GM18505 (cell line): ENCODE data around the gene RAB39B.
"Not testable (repeated sequence)": the region's sequence is repeated elsewhere in the genome, so short reads cannot be mapped to it uniquely, and the experiment has no call there.

Source experiments
- ATAC-seq: cut with Tn5 transposase; IDR thresholded peaks from one replicate; pipeline ENCODE4 v1.9.1; 2021; ENCODE audit not compliant: unreplicated experiment
- POLR2A ChIP-seq: IDR thresholded peaks from 4 replicates; pipeline ENCODE4 v1.6.1; 2011; ENCODE audit warnings: borderline replicate concordance; ENCODE audit not compliant: insufficient read depth, insufficient read length; ENCODE audit errors: extremely low read depth

RAB39B gene, protein sequence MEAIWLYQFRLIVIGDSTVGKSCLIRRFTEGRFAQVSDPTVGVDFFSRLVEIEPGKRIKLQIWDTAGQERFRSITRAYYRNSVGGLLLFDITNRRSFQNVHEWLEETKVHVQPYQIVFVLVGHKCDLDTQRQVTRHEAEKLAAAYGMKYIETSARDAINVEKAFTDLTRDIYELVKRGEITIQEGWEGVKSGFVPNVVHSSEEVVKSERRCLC

DNA sequence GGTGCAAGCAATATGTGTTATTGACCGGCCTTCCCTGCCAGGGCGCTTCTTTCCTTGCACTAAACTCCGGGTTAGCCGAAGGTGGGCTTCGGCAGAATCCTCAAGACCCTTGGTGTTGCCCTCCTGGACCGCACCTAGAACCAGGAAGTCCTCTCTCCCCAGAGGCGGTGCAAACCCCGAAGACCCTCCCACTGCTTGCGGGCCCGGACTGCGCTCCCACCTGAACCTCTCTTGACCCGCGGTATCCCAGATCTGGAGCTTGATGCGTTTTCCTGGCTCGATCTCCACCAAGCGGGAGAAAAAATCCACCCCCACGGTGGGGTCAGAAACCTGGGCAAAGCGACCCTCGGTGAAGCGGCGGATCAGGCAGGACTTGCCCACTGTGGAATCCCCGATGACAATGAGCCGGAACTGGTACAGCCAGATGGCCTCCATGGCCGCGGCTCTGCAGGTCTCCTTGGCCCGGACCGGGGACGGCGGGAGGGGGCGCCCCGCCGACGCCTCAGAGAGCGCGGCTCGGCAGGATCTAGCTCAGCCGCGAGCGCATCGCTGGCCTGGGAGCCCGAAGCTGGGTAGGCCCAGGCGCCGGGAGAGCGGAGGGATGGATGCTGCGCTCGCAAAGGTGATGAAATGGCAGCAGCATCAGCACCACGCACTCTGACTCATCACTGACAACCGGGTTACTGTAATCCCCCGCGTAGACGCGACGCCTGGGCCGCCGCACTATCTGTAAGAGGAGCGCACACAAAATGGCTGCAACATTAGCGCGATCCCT lies at the start of gene RAB39B:
TSS of gene RAB39B (minus strand) at position 638 of the 775 bp plus-strand sequence. CDS start at position 435, 203 bp downstream.
- peak; percentile 62 for TF ChIP-seq POLR2A
- peak; percentile 86 for ATAC-seq

DNA sequence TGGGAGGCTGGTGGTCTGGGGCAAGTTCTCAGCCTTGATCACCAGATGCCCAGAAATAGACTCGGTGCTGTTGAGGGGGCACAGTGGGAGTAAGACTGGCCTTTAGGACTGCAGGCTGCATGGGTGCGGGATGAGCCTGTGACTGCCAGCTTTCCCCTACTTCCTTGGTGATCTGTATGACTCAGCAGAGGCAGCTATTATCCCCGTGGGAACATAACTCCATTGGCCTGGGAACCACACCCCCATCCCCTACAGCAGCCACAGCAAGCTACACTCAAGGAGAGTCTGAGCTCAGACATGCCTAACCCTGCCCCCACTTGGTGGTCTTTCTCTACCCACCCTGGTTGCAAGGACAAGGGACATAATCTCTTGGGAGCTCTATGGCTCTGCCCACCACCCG lies 49.5 kb upstream of the RAB39B start:
- TF ChIP-seq POLR2A: no peak
- ATAC-seq: no peak

GRCh38 chrX:155293771-155294170 lies 29.5 kb upstream of the RAB39B start:
- ATAC-seq: no peak
- no peak for TF ChIP-seq POLR2A

DNA sequence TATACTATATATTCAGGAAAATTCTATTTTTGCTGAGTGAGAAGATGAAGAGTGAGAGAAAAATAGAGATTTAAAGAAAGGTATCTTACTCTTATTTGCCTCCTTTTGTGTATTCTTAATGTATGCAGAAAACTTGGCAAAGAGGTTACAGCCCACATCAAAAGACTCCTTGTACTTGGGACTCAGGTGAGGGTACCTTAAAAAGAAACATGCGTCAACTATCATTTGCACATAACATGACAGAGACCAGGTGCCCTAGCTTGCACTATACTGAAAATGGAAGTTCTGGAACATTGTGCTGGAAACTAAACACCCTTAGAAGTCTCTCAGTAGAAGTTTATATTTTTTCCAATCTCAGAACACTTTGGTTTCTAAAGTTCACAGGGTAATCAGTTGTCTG lies 15.6 kb upstream of the RAB39B start:
- no peak for ATAC-seq
- TF ChIP-seq POLR2A: no peak

- no peak for TF ChIP-seq POLR2A
- ATAC-seq: no peak
Observed at GRCh38 chrX:155270969-155271368, 6.7 kb upstream of the RAB39B start.

DNA sequence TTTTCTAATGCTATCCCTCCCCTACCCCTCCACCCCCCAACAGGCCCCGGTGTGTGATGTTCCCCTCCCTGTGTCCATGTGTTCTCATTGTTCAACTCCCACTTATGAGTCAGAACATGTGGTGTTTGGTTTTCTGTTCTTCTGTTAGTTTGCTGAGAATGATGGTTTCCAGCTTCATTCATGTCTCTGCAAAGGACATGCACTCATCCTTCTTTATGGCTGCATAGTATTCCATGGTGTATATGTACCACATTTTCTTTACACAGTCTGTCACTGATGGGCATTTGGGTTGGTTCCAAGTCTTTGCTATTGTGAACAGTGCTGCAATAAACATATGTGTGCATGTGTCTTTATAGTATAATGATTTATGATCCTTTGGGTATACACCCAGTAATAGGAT lies 3.7 kb upstream of the RAB39B start:
- ATAC-seq: not testable (repeated sequence)

DNA sequence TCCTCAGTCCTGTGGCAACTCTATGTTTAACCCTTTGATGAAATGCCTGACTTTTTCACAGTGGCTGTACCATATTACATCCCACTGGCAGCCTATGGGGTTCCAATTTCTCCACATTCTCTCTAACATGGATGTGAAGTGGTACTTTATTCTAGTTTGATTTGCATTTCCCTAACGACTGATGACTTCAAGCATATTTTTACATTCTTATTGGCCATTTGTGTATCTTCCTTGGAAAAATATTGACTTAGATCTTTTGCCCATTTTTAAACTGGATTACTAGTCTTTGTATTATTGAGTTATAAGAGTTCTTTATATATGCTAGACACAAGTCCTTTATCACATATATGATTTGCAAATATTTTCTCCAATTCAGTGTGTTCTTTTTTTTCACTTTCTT lies 2.1 kb upstream of the RAB39B start:
- ATAC-seq: no peak
- TF ChIP-seq POLR2A: no peak

DNA sequence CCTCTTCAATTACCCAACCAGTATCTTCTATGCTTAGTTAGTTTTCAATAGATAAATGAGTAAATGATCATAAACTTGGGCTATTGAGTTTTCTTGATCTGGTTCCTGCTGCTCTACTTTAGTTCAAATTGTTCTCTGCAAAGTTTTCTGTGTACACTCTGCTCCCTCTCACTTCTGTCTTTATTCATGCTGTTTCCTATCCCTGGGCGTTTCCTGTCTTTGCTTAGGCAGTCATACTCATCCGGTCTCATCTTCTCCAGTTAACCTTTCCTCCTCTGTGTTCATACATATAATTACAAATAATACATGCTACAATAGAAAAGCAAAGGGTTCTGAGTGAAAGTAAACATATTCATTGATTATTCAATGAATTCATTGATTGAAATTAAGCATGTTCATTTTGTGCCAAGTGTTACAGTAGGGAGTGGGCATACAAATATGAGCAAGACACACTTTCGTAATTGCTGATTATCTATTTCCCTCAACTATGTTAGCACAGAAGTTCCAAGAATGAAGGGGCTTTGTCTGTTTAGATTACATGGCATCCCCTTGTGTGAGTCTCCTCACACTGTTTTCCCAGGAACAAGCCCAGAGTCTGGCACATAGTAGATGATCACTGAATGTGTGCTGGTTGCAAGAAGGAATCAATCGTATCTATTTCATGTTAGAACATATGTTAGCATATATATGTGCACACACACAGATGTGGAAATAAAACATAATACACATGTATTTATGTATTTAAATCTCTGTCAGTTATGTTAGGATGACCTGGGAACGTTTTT lies 1.1 kb downstream of the RAB39B start:
- no peak for TF ChIP-seq POLR2A
- no peak for ATAC-seq

- ATAC-seq: no peak
- no peak for TF ChIP-seq POLR2A
Observed at GRCh38 chrX:155259752-155260151, 4.5 kb downstream of the RAB39B start.

DNA sequence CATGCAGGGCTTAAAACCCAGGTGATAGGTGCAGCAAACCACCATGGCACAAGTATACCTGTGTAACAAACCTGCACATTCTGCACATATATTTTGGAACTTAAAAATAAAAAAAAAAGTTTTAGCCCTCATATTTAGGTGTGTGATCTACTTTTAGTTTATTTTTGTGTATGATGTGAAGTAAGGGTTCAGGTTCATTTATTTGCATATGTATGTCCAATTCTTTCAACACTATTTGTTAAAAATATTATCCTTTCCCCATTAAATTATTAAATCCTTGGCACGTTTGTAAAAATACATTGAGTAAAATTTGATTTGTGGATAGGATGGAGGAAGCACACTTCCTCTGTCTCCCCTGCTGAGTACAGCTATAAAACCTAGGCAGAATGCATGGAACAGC lies 12.9 kb downstream of the RAB39B start:
- ATAC-seq: no peak
- TF ChIP-seq POLR2A: no peak

DNA sequence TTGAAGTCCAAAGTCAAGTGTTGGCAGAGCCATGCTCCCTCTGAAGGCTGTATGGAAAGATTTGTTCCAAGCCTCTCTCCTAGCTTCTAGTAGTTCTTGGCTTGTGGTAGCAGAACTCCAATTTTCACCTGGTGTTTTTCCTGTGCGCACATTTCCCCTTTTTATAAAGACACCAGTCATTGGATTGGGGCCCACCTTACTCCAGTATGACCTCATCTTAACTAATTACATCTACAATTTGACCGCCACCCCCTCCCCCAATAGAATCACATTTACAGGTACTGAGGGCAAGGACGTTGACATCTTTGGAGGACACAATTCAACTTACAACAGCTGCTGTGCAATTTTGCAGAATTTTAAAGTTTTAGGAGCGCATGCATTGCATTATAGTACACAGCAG lies 16.8 kb downstream of the RAB39B start:
- TF ChIP-seq POLR2A: no peak
- ATAC-seq: no peak

DNA sequence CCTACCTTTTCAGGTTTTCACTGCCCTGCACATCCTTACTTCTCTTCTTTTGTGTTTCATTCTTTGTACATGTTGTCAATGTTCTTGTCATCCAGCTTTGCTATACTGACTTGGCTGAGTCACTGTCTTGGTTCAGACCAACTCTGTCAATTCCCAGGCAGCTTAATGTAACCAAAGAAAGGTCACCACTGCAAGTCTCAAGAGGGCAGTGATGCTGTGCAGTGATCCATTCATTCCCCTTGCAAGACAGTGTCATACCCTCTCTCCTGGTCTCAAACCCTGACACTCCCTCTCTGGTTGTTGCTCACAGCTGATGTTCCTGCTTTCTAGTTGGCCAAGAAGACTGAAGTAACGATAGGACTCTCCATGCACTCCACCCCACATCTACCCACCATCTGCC lies 17.5 kb downstream of the RAB39B start:
- no peak for ATAC-seq
- TF ChIP-seq POLR2A: no peak

DNA sequence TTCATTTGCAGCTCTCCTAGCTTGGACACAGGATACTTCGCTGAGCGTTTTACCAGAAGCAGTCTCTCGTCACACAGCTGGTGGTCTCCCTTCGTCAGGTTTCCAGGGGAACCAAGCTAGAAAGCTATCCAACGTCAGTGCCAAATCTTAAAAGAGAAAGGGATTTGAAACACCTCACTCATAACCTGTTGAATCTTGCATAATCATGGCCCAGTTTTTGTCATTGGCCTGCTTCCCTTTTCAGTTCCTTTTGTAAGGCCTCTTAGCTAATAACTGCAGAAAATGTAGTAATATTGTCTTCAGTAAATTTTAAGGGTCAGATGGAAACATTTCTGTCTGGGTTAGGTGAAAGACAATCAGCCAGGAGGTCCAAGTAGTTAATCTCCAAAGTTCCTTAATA lies 22.0 kb downstream of the RAB39B start:
- no peak for TF ChIP-seq POLR2A
- no peak for ATAC-seq

DNA sequence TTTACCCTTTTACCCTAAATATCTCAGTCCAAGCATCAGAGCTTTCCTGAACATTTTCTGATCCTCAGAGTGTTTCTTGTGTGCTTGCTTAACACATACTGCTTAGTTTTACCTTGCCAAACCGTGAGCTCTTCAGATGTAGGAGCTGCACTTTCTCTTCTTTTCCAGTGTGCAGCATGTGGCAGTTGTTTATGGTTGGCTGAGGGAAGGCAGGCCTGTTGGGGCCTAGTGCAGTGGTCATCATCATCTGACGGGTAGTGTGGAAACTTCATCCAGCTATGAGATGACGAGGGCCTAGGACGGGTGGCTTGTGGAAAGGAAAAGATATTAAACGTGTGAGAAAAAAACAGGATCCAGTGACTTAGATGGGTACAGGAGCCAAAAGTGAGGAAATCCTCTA lies 26.6 kb downstream of the RAB39B start:
- TF ChIP-seq POLR2A: no peak

More for the DNA sequence above, 26.6 kb downstream of the RAB39B start:
- ATAC-seq: no peak
